Left ventricle myocardium inferior (tissue), 1 donor: Measurements from ENCODE around the gene SRCAP. TPM values are rescaled to one million over a fixed set of nuclear protein-coding genes. Genes with fewer than 3 reads are reported as not detected.
A peak's percentile ranks its signal among the peaks of the same experiment; 100 is the strongest.

Source experiments
- DNase-seq: peaks from one replicate; pipeline ENCODE4 v3.0.0-alpha.2; 2020
- H3K27ac ChIP-seq: fragments of 200-600 bp; replicated peaks from 2 replicates; pipeline ENCODE4 v1.8.0; 2021
- H3K27me3 ChIP-seq: fragments of 200-600 bp; 2 replicates; pipeline ENCODE4 v1.8.0; 2021; ENCODE audit warnings: low read depth
- H3K36me3 ChIP-seq: fragments of 200-600 bp; 2 replicates; pipeline ENCODE4 v1.8.0; 2021
- H3K4me1 ChIP-seq: fragments of 200-600 bp; 2 replicates; pipeline ENCODE4 v1.8.0; 2021
- H3K4me3 ChIP-seq: fragments of 200-600 bp; 2 replicates; pipeline ENCODE4 v1.8.0; 2021; ENCODE audit warnings: mild to moderate bottlenecking, moderate library complexity
- H3K9me3 ChIP-seq: fragments of 200-600 bp; replicated peaks from 2 replicates; pipeline ENCODE4 v1.8.0; 2021
- CTCF ChIP-seq: fragments of 200-600 bp; IDR thresholded peaks from 2 replicates; pipeline ENCODE4 v1.8.0; 2021; ENCODE audit warnings: antibody characterized with exemption, mild to moderate bottlenecking, borderline replicate concordance
- intact Hi-C: fragments of 100-400 bp; cut with micrococcal nuclease; formaldehyde crosslinking; loops from one replicate; pipeline ENCODE4 v1.11.0; 2022
- total RNA-seq: library from RNA; stranded (reverse); fragmentation: NEBNext Ultra II Directional; extraction: Animal tissue kit (Norgen Biotek cat#: 25700); gene quantifications from one replicate; pipeline ENCODE4 v1.2.1, GENCODE V29; 2021
- donor health status: DM: no; HTN: yes; CAD: no; lungs with severe emphysema.

SRCAP gene
- total RNA-seq, 1 donor from 2014 or later = 42.5 TPM

DNA sequence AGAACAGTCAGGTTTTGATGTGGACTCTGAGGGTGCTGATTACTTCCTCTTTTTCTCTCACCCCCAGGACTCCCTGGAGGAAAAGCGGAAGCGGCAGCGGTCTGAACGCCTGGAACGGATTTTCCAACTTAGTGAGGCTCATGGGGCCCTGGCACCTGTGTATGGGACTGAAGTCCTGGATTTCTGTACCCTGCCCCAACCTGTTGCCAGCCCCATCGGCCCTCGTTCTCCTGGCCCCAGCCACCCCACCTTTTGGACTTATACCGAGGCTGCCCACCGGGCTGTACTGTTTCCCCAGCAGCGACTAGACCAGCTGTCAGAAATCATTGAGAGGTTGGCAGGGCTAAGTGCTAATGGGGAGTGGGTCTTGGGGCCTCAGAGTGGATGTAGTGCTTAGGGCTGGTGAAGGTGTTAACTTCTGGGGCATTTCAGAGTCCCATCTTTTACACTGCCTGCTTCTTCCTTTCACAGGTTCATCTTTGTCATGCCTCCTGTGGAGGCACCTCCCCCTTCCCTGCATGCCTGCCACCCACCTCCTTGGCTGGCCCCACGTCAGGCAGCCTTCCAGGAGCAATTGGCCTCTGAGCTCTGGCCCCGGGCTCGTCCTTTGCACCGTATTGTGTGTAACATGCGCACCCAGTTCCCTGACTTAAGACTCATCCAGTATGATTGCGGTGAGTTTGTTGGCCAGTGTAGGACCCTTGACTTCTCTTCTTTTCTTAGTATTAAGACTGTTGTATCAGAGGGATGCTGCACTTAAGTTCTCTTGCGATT, 30.1 kb downstream of the SRCAP start:
- Histone ChIP-seq H3K4me1 (peaks cover 16% of the 10 kb centered on the region), H3K4me3 (no peak overlapping the region), H3K36me3 (peaks cover 84% of the 10 kb centered on the region), H3K27me3 (no peaks in the 10 kb centered on the region), H3K27ac (peak overlapping the region; percentile 35), H3K9me3 (no peaks in the 10 kb centered on the region)
- DNase-seq = peak; percentile 27
- intact Hi-C loops = no loop called here
- TF ChIP-seq CTCF = no peak

- Histone ChIP-seq H3K27me3 (no peaks in the 10 kb centered on the region), H3K4me1 (peaks cover 11% of the 10 kb centered on the region), H3K27ac (no peak overlapping the region), H3K9me3 (no peaks in the 10 kb centered on the region), H3K36me3 (peaks cover 83% of the 10 kb centered on the region), H3K4me3 (no peak overlapping the region)
- intact Hi-C loops = no loop called here
- DNase-seq = no peak
- TF ChIP-seq CTCF = no peak
Observed at GRCh38 chr16:30731411-30731810, 32.4 kb downstream of the SRCAP start.

DNA sequence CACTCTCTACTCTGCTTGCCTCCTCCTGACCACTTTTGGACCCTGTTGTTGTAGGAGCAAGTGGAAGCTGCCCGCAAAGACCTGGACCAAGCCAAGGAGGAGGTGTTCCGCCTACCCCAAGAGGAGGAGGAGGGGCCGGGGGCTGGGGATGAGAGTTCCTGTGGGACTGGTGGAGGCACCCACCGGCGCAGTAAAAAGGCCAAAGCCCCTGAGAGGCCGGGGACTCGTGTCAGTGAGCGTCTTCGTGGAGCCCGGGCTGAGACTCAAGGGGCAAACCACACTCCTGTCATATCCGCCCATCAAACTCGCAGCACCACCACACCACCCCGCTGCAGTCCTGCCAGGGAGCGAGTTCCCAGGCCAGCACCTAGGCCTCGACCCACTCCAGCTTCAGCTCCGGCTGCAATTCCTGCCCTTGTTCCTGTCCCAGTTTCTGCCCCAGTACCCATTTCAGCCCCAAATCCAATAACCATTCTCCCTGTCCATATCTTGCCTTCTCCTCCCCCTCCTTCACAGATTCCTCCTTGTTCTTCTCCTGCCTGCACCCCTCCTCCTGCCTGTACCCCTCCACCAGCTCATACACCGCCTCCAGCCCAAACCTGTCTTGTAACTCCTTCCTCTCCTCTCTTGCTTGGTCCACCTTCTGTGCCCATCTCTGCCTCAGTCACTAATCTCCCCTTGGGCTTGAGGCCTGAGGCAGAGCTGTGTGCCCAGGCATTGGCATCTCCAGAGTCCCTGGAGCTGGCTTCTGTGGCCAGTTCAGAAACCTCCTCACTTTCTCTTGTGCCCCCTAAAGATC, 38.2 kb downstream of the SRCAP start:
- Histone ChIP-seq H3K9me3 (no peaks in the 10 kb centered on the region), H3K27me3 (no peaks in the 10 kb centered on the region), H3K4me1 (peaks cover 28% of the 10 kb centered on the region), H3K27ac (no peak overlapping the region), H3K4me3 (no peak overlapping the region), H3K36me3 (peaks cover 77% of the 10 kb centered on the region)
- no peak for DNase-seq
- no peak for TF ChIP-seq CTCF
- intact Hi-C loops = no loop called here

- peaks cover 28% of the 10 kb centered on the region for H3K4me1 ChIP-seq
- no peak for DNase-seq
- intact Hi-C loops = no loop called here
- no peak for TF ChIP-seq CTCF
- no peak overlapping the region for H3K4me3 ChIP-seq
- no peak overlapping the region for H3K27ac ChIP-seq
- H3K27me3 ChIP-seq = no peaks in the 10 kb centered on the region
- H3K36me3 ChIP-seq = peaks cover 69% of the 10 kb centered on the region
- no peaks in the 10 kb centered on the region for H3K9me3 ChIP-seq
Observed at GRCh38 chr16:30737794-30738648, 39.0 kb downstream of the SRCAP start.
